Activated T-cell treated with anti-CD3 and anti-CD28 coated beads, Interleukin-2, amount 50 U/mL, for 72 hours (primary cell): Measurements from ENCODE around the gene ACACB. TPM values are rescaled to one million over a fixed set of nuclear protein-coding genes. Genes with fewer than 3 reads are reported as not detected.
A peak's percentile ranks its signal among the peaks of the same experiment; 100 is the strongest.

Experiments used
- ATAC-seq, 2 donors: fragments of 150-1000 bp; cut with Tn5 transposase; replicated peaks in 1 of 2; 2 replicates each; pipeline ENCODE4 v1.10.0; 2021; ENCODE audit warnings: moderate library complexity in 2 of 2, mild to moderate bottlenecking in 1 of 2
- DNase-seq, 2 donors: peaks; one replicate each; pipeline ENCODE4 v3.0.0; 2021 to 2022; ENCODE audit warnings: mixed read lengths in 1 of 2
- H3K27ac Mint-ChIP-seq: one replicate; pipeline ENCODE4 v1.8.0; 2022; ENCODE audit warnings: mild to moderate bottlenecking, moderate library complexity, mixed read lengths
- H3K27me3 Mint-ChIP-seq: one replicate; pipeline ENCODE4 v1.8.0; 2022; ENCODE audit warnings: low read depth, mixed read lengths
- H3K36me3 Mint-ChIP-seq, 2 donors: one replicate each; pipeline ENCODE4 v1.8.0; 2022; ENCODE audit warnings: mixed read lengths in 2 of 2, mild to moderate bottlenecking in 1 of 2; ENCODE audit not compliant: insufficient read depth in 2 of 2
- H3K4me1 Mint-ChIP-seq: one replicate; pipeline ENCODE4 v1.8.0; 2022; ENCODE audit warnings: low read depth, mixed read lengths
- H3K4me3 Mint-ChIP-seq, 2 donors: one replicate each; pipeline ENCODE4 v1.8.0; 2022; ENCODE audit warnings: mild to moderate bottlenecking in 2 of 2, mixed read lengths in 2 of 2, moderate library complexity in 2 of 2
- H3K9me3 Mint-ChIP-seq, 2 donors: one replicate each; pipeline ENCODE4 v1.8.0; 2022; ENCODE audit warnings: mixed read lengths in 2 of 2
- total RNA-seq, 2 donors: library from RNA; stranded (reverse); gene quantifications; one replicate each; pipeline ENCODE4 v1.2.3, GENCODE V29; 2022

Gene ACACB
- total RNA-seq, 2 donors from 2014 or later: 10.2 to 12.2 TPM

- H3K9me3 Mint-ChIP-seq: no peaks in the 10 kb centered on the region
- no peak overlapping the region for H3K27ac Mint-ChIP-seq
- no peaks in the 10 kb centered on the region for H3K27me3 Mint-ChIP-seq
- ATAC-seq (no peak), DNase-seq (no peak)
- no peak overlapping the region for H3K4me3 Mint-ChIP-seq
- no peaks in the 10 kb centered on the region for H3K36me3 Mint-ChIP-seq
- no peaks in the 10 kb centered on the region for H3K4me1 Mint-ChIP-seq
Observed at GRCh38 chr12:109279525-109279924, 163.1 kb downstream of the ACACB start.

- Mint-ChIP-seq H3K27ac (no peak overlapping the region), H3K4me1 (no peaks in the 10 kb centered on the region), H3K27me3 (no peaks in the 10 kb centered on the region), H3K36me3 (no peaks in the 10 kb centered on the region), H3K9me3 (no peaks in the 10 kb centered on the region), H3K4me3 (no peak overlapping the region)
- no peak for DNase-seq
- no peak for ATAC-seq
Observed at GRCh38 chr12:109281452-109281851, 165.1 kb downstream of the ACACB start.

GRCh38 chr12:109284392-109284791 is 168.0 kb downstream of the ACACB start:
- H3K36me3 Mint-ChIP-seq: no peaks in the 10 kb centered on the region
- no peak overlapping the region for H3K27ac Mint-ChIP-seq
- no peak for ATAC-seq
- H3K4me1 Mint-ChIP-seq: peaks cover 5% of the 10 kb centered on the region
- H3K4me3 Mint-ChIP-seq: no peak overlapping the region
- no peaks in the 10 kb centered on the region for H3K9me3 Mint-ChIP-seq
- DNase-seq: no peak
- peaks cover 7% of the 10 kb centered on the region for H3K27me3 Mint-ChIP-seq

GRCh38 chr12:109286252-109286651 is 169.9 kb downstream of the ACACB start:
- no peaks in the 10 kb centered on the region for H3K9me3 Mint-ChIP-seq
- ATAC-seq (no peak), DNase-seq (no peak)
- no peak overlapping the region for H3K4me3 Mint-ChIP-seq
- H3K36me3 Mint-ChIP-seq: no peaks in the 10 kb centered on the region
- H3K27me3 Mint-ChIP-seq: peaks cover 7% of the 10 kb centered on the region
- H3K4me1 Mint-ChIP-seq: peaks cover 5% of the 10 kb centered on the region
- no peak overlapping the region for H3K27ac Mint-ChIP-seq

GRCh38 chr12:109286652-109287051 is 170.3 kb downstream of the ACACB start:
- Mint-ChIP-seq H3K27me3 (peaks cover 7% of the 10 kb centered on the region), H3K4me1 (peaks cover 5% of the 10 kb centered on the region), H3K9me3 (no peaks in the 10 kb centered on the region), H3K4me3 (no peak overlapping the region), H3K36me3 (no peaks in the 10 kb centered on the region), H3K27ac (no peak overlapping the region)
- DNase-seq (no peak), ATAC-seq (no peak)

GRCh38 chr12:109287181-109287580 is 170.8 kb downstream of the ACACB start:
- peaks cover 5% of the 10 kb centered on the region for H3K4me1 Mint-ChIP-seq
- H3K36me3 Mint-ChIP-seq: no peaks in the 10 kb centered on the region
- DNase-seq: no peak
- no peak for ATAC-seq
- no peak overlapping the region for H3K4me3 Mint-ChIP-seq
- no peak overlapping the region for H3K27ac Mint-ChIP-seq
- H3K27me3 Mint-ChIP-seq: peaks cover 7% of the 10 kb centered on the region
- no peaks in the 10 kb centered on the region for H3K9me3 Mint-ChIP-seq

GRCh38 chr12:109287811-109288469 is 171.6 kb downstream of the ACACB start:
- ATAC-seq (no peak), DNase-seq (no peak)
- Mint-ChIP-seq H3K4me3 (no peak overlapping the region), H3K27ac (no peak overlapping the region), H3K9me3 (no peaks in the 10 kb centered on the region), H3K4me1 (peaks cover 5% of the 10 kb centered on the region), H3K36me3 (no peaks in the 10 kb centered on the region), H3K27me3 (peaks cover 7% of the 10 kb centered on the region)

GRCh38 chr12:109288571-109288970 is 172.2 kb downstream of the ACACB start:
- ATAC-seq (no peak), DNase-seq (no peak)
- Mint-ChIP-seq H3K27ac (no peak overlapping the region), H3K4me1 (peaks cover 5% of the 10 kb centered on the region), H3K27me3 (peaks cover 7% of the 10 kb centered on the region), H3K9me3 (no peaks in the 10 kb centered on the region), H3K4me3 (peak overlapping the region in 1 of 2 donors; percentile 42), H3K36me3 (no peaks in the 10 kb centered on the region)

GRCh38 chr12:109289004-109289403 is 172.6 kb downstream of the ACACB start:
- H3K4me3 Mint-ChIP-seq: no peak overlapping the region
- H3K4me1 Mint-ChIP-seq: peaks cover 5% of the 10 kb centered on the region

GRCh38 chr12:109289551-109289950 is 173.2 kb downstream of the ACACB start:
- H3K27ac Mint-ChIP-seq: no peak overlapping the region
- H3K4me1 Mint-ChIP-seq: peaks cover 5% of the 10 kb centered on the region
- DNase-seq (no peak), ATAC-seq (no peak)
- no peaks in the 10 kb centered on the region for H3K36me3 Mint-ChIP-seq
- no peak overlapping the region for H3K4me3 Mint-ChIP-seq
- H3K27me3 Mint-ChIP-seq: peaks cover 8% of the 10 kb centered on the region
- H3K9me3 Mint-ChIP-seq: no peaks in the 10 kb centered on the region

More at GRCh38 chr12:109289004-109289403, 172.6 kb downstream of the ACACB start:
- no peaks in the 10 kb centered on the region for H3K36me3 Mint-ChIP-seq
- H3K9me3 Mint-ChIP-seq: no peaks in the 10 kb centered on the region
- H3K27ac Mint-ChIP-seq: no peak overlapping the region
- peaks cover 7% of the 10 kb centered on the region for H3K27me3 Mint-ChIP-seq
- DNase-seq (no peak), ATAC-seq (no peak)

- DNase-seq (no peak), ATAC-seq (no peak)
- Mint-ChIP-seq H3K4me3 (no peak overlapping the region), H3K9me3 (no peaks in the 10 kb centered on the region), H3K4me1 (peaks cover 5% of the 10 kb centered on the region), H3K27me3 (peaks cover 13% of the 10 kb centered on the region), H3K27ac (no peak overlapping the region), H3K36me3 (no peaks in the 10 kb centered on the region)
Observed at GRCh38 chr12:109290061-109290460, 173.7 kb downstream of the ACACB start.

- no peak overlapping the region for H3K4me3 Mint-ChIP-seq
- H3K4me1 Mint-ChIP-seq: peaks cover 5% of the 10 kb centered on the region
- H3K27me3 Mint-ChIP-seq: peaks cover 19% of the 10 kb centered on the region
- ATAC-seq: no peak
- H3K9me3 Mint-ChIP-seq: no peaks in the 10 kb centered on the region
- no peak for DNase-seq
- H3K36me3 Mint-ChIP-seq: no peaks in the 10 kb centered on the region
- no peak overlapping the region for H3K27ac Mint-ChIP-seq
Observed at GRCh38 chr12:109291117-109291516, 174.7 kb downstream of the ACACB start.

- Mint-ChIP-seq H3K36me3 (no peaks in the 10 kb centered on the region), H3K9me3 (no peaks in the 10 kb centered on the region), H3K4me1 (peaks cover 5% of the 10 kb centered on the region), H3K4me3 (no peak overlapping the region), H3K27ac (no peak overlapping the region), H3K27me3 (peaks cover 24% of the 10 kb centered on the region)
- DNase-seq (no peak), ATAC-seq (no peak)
Observed at GRCh38 chr12:109291521-109292341, 175.3 kb downstream of the ACACB start.
